Ureter (tissue), 1 donor: ENCODE data around the gene PON2. TPM values are rescaled to one million over a fixed set of nuclear protein-coding genes. Genes with fewer than 3 reads are reported as not detected.

Source experiments
- DNase-seq: peaks from one replicate; pipeline ENCODE4 v3.0.0-alpha.2; 2020; ENCODE audit warnings: low spot score
- total RNA-seq: library from RNA; stranded (reverse); gene quantifications from one replicate; pipeline ENCODE4 v1.2.4, GENCODE V29; 2023
- donor health status: DM: yes; HTN: yes; CAD: no.

Gene PON2
- total RNA-seq, 1 donor from 2014 or later, result 76.1 TPM

DNA sequence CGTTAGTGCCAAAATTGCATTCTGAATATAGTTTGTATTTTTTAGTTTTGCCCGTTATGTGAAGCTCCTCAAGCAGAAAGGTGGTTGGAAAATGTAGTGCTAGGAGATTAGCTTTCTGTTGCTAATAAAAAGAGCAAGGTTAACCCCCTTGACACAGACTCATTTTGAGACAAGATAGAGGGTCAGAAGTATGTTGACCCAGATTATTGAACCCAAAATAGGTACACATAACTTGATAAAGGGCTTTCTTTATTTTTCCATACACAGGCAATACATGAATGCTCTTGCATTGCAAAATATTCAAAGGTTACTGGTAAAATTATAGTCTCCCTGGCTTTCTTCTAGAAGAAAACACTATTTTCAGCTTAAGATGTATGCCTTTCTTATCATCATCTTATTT lies 10.0 kb upstream of the PON2 start:
- DNase-seq, result no peak

DNA sequence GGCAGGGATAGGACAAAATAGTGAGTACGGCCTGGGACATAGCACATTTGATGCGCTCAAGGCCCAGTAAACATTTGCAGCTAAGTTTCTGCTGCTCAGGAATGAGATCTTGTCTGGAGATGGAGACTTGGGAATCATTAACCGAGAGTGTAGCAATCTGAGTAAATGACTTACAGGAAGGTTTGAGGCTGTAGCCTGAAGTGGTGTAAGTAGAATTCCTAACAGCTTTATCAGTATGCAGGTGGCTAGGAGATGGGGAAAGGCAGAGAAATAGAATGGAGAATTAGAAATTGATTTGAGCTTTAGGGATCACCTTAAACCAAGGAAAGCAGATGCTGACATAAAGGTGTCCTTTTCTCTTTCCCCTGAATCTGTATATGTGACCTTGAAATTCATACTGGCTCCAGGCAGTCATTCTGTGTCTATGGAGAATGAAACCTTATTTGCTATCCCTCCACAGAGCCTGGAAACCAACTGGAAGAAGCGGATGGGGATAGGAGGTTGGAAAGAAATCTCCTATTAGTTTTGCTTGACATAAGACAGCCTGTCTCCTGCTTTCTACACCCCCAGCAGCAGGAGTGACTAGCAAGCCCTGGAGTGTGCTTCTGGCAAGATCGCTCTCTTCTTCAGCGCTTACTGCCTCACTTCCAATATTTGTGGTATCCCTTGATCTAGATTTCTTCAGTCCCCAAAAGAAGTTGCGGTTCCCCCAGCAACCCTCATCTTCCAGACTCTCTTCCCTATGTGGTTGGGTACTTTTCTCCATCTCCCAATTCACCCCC lies 6.4 kb upstream of the PON2 start:
- no peak for DNase-seq

GRCh38 chr7:95440394-95441038 lies 5.7 kb upstream of the PON2 start:
- no peak for DNase-seq

- no peak for DNase-seq
Measured at GRCh38 chr7:95436407-95436806, 1.6 kb upstream of the PON2 start.

- no peak for DNase-seq
Measured at GRCh38 chr7:95435422-95435780, 573 bp upstream of the PON2 start.

GRCh38 chr7:95433952-95434556 lies 774 bp downstream of the PON2 start:
- no peak for DNase-seq

DNA sequence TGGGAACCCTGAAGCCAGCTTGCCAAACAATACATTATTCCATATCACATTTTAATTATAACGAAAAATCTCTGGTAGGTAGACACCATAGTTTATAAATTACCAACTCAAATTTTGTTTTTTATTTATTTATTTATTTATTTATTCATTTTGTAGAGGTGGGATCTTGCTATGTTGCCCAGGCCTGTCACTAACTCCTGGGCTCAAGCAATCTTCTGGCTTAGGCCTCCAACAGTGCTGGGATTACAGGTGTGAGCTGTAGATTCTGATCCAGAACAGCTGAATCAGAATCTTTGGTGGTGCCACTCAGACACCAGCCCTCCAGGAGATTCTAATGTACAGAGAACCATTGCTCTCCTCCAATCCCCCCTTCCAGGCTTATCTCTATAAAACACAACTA lies 1.7 kb downstream of the PON2 start:
- no peak for DNase-seq

DNA sequence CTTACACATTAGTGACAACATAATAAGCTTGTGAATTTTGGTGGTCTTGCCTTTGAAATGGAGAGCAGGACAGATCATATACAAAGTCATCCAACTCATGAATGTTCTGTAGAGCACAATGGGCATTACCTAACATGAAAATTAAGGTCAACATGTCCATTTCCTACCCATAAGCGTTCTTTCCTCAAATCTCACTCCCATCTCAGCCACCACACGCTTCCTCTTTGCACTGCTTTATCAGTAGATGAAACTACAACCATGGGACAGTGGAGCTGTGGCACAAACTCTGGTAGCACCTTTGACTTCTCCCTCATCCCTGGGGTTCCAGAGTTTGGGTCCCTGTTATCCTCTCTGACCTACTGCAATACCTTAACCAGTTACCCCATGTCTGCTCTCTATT lies 2.2 kb downstream of the PON2 start:
- no peak for DNase-seq

DNA sequence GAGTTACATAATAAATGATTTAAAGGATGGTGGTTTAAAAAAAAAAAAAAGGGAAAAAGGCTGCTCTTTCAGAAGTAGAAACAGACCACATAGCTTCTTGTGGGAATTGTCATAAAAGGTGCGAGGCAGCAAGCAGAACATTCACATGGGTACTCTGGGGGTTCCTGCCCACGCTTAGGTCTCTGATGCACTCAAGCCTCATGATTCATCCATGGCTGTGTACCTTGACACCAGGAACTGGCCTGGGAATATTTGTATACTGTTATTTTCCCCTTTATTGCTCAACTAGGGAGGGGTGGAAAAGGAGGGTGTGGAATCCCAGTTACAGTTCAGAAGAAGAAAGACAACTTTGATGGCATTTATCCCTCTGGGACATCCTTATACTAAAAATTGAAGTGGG lies 4.0 kb downstream of the PON2 start:
- no peak for DNase-seq

DNA sequence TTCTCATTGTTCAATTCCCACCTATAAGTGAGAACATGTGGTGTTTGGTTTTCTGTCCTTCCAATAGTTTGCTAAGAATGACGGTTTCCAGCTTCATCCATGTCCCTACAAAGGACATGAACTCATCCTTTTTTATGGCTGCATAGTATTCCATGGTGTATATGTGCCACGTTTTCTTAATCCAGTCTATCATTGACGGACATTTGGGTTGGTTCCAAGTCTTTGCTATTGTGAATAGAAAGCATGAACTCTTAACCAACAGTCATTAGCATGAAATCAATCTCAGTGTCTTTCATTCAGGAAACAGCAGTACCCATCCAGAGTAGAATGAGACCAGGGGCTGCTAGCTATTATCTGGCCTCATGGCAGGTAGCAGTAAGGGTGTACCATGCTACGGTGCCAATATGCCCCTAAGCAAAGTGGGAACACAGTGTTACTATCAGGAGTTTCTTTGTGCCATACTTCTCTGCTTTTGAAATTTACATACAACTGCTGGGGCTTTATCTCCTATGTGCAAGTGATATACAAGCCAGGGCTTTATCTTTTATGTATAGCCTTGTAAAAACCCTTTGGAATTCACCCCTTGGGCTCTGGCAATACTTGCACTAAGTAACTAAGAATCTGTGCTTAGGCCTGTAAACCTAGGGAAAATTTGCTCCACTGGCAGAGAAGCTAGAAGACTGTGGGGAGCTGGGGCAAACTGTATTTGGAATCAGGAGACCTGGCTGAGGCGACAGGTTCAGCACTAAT lies 5.4 kb downstream of the PON2 start:
- no peak for DNase-seq

DNA sequence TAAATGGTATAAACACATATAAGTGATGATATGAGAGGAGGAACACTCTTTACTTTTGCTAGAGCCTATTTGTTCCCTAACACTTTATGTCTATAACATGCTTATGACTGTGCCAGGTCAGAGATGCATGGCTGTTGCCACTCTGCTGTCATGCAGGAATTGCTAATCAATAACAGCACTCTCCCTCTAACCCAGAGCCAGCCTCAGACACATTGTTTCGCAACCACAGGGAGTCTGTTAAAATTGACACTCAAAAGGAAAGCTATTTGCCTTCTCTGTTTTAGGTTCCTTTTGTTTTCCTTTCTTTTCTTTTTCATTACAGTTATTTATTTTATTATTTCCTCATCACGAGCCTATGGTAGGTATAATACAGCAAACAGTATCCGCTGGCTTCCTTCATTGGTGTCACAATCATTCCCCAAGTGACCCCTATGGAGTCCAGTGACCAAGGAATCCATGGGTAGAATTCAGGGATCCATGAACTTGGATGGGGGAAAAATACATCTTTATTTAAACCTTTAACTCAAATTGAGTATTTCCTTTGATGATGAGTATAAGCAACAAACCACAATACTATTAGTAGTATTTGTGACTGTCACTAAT lies 6.8 kb downstream of the PON2 start:
- no peak for DNase-seq

DNA sequence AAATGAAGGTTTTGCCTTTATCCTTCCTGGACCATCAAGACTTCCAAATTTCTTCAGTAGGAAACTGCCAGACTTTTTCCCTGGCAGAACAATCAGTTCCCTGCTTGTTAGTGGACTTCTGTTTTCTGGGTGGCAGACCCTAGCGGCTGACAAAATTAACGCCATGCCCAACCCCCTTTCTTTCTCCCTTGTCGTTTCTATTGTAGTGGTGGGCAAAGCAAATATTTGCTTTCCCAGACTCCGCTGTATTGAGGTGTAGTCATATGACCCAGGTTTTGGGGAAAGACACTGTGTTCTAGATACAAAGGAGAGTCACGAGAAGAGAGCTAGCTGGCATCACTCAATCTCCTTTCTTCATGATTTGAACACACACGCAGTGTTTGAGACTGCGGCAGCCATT lies 7.7 kb downstream of the PON2 start:
- no peak for DNase-seq

GRCh38 chr7:95425694-95426093 lies 9.1 kb downstream of the PON2 start:
- no peak for DNase-seq

DNA sequence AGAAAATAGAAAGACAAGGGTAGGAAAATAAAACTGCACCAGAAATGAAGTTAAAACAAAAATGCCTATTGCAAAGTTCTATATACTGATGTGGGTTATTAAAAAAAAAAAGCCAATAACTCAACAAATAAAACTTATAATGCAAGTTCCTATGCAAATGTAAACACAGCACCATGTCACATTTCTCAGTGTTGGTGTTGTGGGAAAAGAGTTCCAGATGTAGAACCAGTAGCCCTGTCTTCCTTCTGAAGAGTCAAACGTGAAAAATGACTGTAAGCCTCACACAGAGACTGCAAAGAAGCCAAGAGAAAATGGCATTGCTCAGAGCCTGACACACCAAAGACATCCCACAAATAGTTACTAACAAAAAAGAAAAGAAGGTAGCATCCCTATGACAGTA lies 10.1 kb downstream of the PON2 start:
- DNase-seq, result no peak

GRCh38 chr7:95421847-95422444 lies 12.9 kb downstream of the PON2 start:
- DNase-seq, result no peak

DNA sequence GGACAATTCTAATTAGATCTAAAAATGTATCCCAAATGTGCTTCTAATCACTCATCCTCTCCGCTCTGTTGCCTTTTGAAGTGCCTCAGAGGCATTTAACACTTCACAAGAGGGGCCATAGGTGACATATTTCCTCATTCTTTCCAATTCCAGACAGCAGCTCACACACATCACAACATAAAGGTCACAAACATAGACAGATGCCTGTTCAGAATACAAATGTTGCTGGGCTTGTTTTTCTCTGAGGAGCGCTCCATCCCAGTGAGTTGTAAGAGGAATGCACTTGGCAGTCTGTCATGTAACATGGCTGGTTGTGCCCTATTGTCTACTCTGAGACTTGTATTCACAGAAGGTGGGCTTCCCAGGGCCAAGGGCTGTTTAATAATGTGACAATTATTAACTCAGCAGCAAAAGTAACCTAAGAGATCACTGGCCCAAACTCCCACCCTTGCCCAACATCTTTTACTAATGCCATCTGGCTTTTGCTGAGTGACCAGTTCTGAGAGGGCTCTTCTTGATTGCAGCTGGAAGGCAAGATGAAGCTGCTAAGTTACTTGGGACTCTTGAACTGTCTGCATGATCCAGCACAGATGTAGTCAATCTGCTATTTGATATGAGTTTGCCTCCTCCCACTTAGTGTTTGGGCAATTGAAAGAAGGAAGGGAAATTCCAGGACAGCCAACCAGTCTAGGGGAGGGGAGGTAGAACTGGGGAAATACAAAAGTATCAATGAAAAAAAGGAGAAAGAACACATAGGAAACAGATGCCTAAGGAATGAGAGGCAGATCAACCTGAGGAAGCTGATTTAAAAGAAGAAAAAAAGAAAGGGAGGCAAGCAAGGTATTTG lies 13.6 kb downstream of the PON2 start:
- DNase-seq, result no peak

DNA sequence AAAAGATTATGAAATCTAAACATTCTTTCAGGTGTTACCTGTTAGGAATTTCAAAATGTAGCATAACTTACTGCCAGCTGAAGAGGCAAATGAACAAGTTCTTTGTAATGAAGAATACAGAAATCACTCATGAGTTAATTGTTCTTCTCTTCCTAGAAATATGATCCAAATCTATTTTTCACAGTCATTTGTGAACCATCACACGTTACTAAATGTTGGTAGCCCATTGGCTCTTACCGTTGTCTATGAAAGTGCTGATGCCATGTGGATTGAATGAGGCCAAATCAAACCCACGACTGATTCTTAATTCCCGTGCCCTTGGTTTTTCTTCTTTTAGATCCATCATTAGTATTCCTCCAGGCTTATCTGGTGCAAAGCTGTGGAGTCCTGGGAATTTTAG lies 22.8 kb downstream of the PON2 start:
- DNase-seq, result no peak

DNA sequence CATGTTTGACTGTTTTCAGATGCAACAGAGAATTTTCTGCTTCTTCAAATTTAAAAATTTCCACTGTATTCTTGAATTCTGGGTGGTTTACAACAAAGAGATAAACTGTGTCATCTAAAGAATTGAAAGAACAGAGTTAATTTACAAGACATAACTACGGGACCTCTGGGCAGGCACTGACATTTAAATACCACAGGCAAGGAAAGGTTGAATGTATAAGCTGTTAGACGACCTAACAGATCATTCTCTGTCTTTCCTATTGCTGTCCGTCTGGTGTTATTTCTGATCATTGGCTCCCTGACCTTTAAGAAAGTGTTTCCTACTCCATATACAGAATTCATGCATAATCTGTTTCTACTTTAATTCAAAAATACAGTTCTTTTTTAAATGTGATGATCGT lies 23.2 kb downstream of the PON2 start:
- no peak for DNase-seq

GRCh38 chr7:95411036-95411435 lies 23.8 kb downstream of the PON2 start:
- DNase-seq, result no peak

DNA sequence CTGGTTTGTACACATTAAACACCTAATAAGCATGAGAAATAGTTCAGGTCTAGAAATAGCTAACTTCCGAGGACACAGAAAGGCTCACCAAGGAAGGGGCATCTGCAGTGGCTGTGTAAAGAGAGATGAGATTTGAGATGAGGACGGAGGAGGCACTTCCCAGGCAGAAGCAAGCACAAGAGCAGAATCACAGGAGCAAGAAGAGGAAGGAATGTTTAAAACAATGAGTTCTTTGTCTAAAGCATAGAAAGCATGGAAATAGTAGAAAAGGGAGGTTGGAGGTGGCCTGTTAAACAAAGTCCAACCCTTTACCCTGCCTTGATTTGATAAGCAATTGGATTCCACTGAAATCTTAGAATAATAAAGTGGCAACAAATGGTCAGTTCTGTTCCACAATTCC lies 27.1 kb downstream of the PON2 start:
- no peak for DNase-seq

DNA sequence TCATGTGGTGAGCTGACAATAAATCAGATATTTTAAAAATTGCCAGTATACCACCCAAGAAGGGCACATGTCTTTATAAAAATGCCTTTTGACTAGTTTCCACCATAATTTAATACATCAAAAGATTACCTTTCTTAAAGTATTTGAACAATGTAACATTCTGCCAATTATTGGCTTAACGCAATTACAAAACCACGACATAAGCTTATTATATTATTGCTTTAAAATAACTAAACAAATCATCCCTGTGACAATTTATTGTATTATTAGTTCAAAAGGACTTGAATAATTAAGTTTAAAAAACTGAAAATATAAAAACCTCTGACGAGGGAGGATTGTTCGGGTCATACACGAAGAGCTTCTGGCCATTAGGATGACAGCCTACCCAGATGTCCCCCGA lies 29.0 kb downstream of the PON2 start:
- no peak for DNase-seq
